Testis (tissue), 3 donors: ENCODE data around the gene ZWILCH. TPM values are rescaled to one million over a fixed set of nuclear protein-coding genes. Genes with fewer than 3 reads are reported as not detected.

Experiments
- DNase-seq: peaks from one replicate; pipeline ENCODE4 v3.0.0-alpha.2; 2019
- H3K27ac ChIP-seq, 2 donors: fragments of 200-600 bp; sonication (generic); one replicate each; pipeline ENCODE4 v1.5.1; 2019
- H3K27me3 ChIP-seq: fragments of 200-600 bp; sonication (generic); one replicate; pipeline ENCODE4 v1.5.1; 2019
- H3K36me3 ChIP-seq: fragments of 200-600 bp; sonication (generic); one replicate; pipeline ENCODE4 v1.5.1; 2017; ENCODE audit warnings: low read depth; ENCODE audit errors: missing control alignments
- H3K4me1 ChIP-seq: fragments of 200-600 bp; sonication (generic); one replicate; pipeline ENCODE4 v1.5.1; 2019
- H3K4me3 ChIP-seq, 2 donors: fragments of 200-600 bp; sonication (generic); one replicate each; pipeline ENCODE4 v1.5.1; 2017 to 2019
- H3K9me3 ChIP-seq: fragments of 200-600 bp; sonication (generic); one replicate; pipeline ENCODE4 v1.5.1; 2017
- CTCF ChIP-seq, 3 experiments: fragments of 450-650 bp in 2 of 3; fragments of 200-600 bp in 1 of 3; sonication (generic) in 1 of 3; IDR thresholded peaks; one replicate each; pipeline ENCODE4 v1.5.1; 2016 to 2019; ENCODE audit warnings: antibody characterized with exemption in 3 of 3, mild to moderate bottlenecking in 2 of 3, moderate library complexity in 1 of 3
- POLR2A ChIP-seq: fragments of 450-650 bp; IDR thresholded peaks from one replicate; pipeline ENCODE4 v1.6.1; 2017; ENCODE audit warnings: antibody characterized with exemption, mild to moderate bottlenecking, moderate library complexity
- WGBS, 2 donors: methylation state at CpG; one replicate each; pipeline ENCODE4 v1.1.5; 2018; 5-methylcytosine and 5-hydroxymethylcytosine counted together
- intact Hi-C: fragments of 100-400 bp; cut with DNase I; formaldehyde crosslinking; loops from one replicate; pipeline ENCODE4 v1.15.1; 2023; ENCODE audit warnings: low total_unique reads
- polyA plus RNA-seq: library from polyadenylated mRNA; stranded (reverse); fragments of 350-450 nt; fragmentation: Illumina TruSeq; extraction: RNeasy Lipid Tissue Mini Kit (QIAGEN cat#74804); gene quantifications from one replicate; pipeline ENCODE4 v1.2.3, GENCODE V29; 2014; ENCODE audit warnings: low read depth, low replicate concordance; ENCODE audit not compliant: insufficient read depth
- total RNA-seq, 2 donors: library from RNA; depleted of rRNA; stranded (reverse); fragments of >200 nt; gene quantifications; one replicate each; pipeline ENCODE4 v1.2.3, GENCODE V29; 2016

The ZWILCH gene
- total and polyA plus RNA-seq, 3 donors from 2014 or later = 35.1 to 77.5 (median 41.7) TPM

GRCh38 chr15:66574596-66574950 is 69.4 kb downstream of the ZWILCH start:
- no peaks in the 10 kb centered on the region for H3K4me1 ChIP-seq
- TF ChIP-seq POLR2A = no peak
- no peak for TF ChIP-seq CTCF (IDR thresholded peaks at IDR 0.05)
- 83 to 89% methylated on average over 2 of the region's 2 CpGs for WGBS, 2 donors

GRCh38 chr15:66578286-66578875 is 73.3 kb downstream of the ZWILCH start:
- 67 to 72% methylated on average over 10 of the region's 10 CpGs for WGBS, 2 donors
- Histone ChIP-seq H3K27me3 (no peaks in the 10 kb centered on the region), H3K27ac (no peak overlapping the region), H3K36me3 (no peaks in the 10 kb centered on the region), H3K4me3 (no peak overlapping the region), H3K4me1 (no peaks in the 10 kb centered on the region), H3K9me3 (no peaks in the 10 kb centered on the region)
- intact Hi-C loops = no loop called here
- TF ChIP-seq CTCF (IDR thresholded peaks at IDR 0.05) (no peak), POLR2A (no peak)
- DNase-seq = no peak

More at GRCh38 chr15:66574596-66574950, 69.4 kb downstream of the ZWILCH start:
- Histone ChIP-seq H3K36me3 (no peaks in the 10 kb centered on the region), H3K27me3 (no peaks in the 10 kb centered on the region), H3K9me3 (no peaks in the 10 kb centered on the region), H3K27ac (no peak overlapping the region), H3K4me3 (no peak overlapping the region)
- no peak for DNase-seq
- intact Hi-C loops = no loop called here

GRCh38 chr15:66580643-66581042 is 75.5 kb downstream of the ZWILCH start:
- no peaks in the 10 kb centered on the region for H3K36me3 ChIP-seq
- H3K27me3 ChIP-seq = no peaks in the 10 kb centered on the region
- H3K4me3 ChIP-seq = no peak overlapping the region
- intact Hi-C loops = no loop called here
- H3K4me1 ChIP-seq = no peaks in the 10 kb centered on the region
- TF ChIP-seq CTCF (IDR thresholded peaks at IDR 0.05) (no peak), POLR2A (no peak)
- H3K27ac ChIP-seq = no peak overlapping the region
- no peaks in the 10 kb centered on the region for H3K9me3 ChIP-seq
- DNase-seq = no peak
- 72% methylated on average over 2 to 3 of the region's 3 CpGs for WGBS, 2 donors

- TF ChIP-seq CTCF (IDR thresholded peaks at IDR 0.05) (no peak), POLR2A (no peak)
- H3K9me3 ChIP-seq = no peaks in the 10 kb centered on the region
- no peak overlapping the region for H3K27ac ChIP-seq
- H3K4me3 ChIP-seq = no peak overlapping the region
- H3K27me3 ChIP-seq = no peaks in the 10 kb centered on the region
- 62 to 71% methylated on average over 9 of the region's 9 CpGs for WGBS, 2 donors
- DNase-seq = no peak
- H3K36me3 ChIP-seq = no peaks in the 10 kb centered on the region
- H3K4me1 ChIP-seq = no peaks in the 10 kb centered on the region
- intact Hi-C loops = no loop called here
These were observed 76.9 kb downstream of the ZWILCH start for GRCh38 chr15:66581972-66582537.
